Right ventricle myocardium superior (tissue), 1 donor: Measurements from ENCODE around the gene NIT1. TPM values are rescaled to one million over a fixed set of nuclear protein-coding genes. Genes with fewer than 3 reads are reported as not detected.

Experiments
- ATAC-seq: fragments of 200-7000 bp; cut with Tn5 transposase; one replicate; pipeline ENCODE4 v1.9.1; 2020; ENCODE audit warnings: mild to moderate bottlenecking; ENCODE audit not compliant: poor library complexity
- DNase-seq: peaks from one replicate; pipeline ENCODE4 v3.0.0-alpha.2; 2020
- intact Hi-C: fragments of 100-400 bp; cut with DNase I; formaldehyde crosslinking; loops from one replicate; pipeline ENCODE4 v1.11.2; 2022
- total RNA-seq: library from RNA; stranded (reverse); fragmentation: NEBNext Ultra II Directional; extraction: Animal tissue kit (Norgen Biotek cat#: 25700); gene quantifications from one replicate; pipeline ENCODE4 v1.2.1, GENCODE V29; 2021
- donor health status: DM: no; HTN: yes; CAD: no; lungs with severe emphysema.

The NIT1 gene
- total RNA-seq, 1 donor from 2014 or later = 33.8 TPM

DNA sequence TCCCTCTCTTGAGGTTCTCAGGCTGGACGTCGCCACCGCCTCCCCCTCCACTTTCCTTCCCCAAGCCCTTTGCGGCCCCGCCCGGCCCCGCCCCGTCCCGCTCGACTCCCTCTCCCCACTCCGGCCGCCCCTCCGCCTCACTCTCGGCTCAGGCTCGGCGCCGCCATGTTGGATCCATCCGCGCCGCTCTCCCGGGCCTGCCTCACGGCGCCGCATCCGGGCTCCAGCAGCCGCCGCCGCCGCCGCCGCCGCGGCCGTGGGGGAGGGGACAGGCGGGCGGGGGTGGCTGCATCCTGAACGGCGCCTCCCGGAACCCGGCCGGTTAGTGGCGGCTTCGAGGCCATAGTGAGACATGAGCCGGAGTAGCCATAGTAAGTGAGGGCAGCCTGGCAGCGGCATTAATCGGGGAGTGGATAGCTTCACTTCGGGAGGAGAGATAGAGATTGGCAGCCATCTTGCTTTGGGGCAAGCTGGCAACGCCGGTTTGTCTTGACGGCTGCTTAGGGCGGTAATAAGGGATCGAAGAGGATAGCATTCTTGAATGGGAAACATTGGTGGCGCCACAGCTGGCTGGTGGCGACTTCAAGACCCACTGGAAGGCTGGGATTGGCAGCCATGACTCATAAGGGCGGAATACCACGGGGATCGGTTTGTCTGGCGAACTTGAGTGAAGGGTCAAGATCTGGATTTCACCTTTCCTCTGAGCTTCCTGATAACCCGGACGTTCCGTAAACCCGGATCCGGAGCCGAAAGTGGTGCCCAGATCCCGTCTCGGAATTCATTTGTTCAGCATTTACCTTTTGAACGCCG lies 14.7 kb downstream of the NIT1 start, which contains the start of gene DEDD:
TSS of gene DEDD (minus strand) at position 258 of the 810 bp plus-strand sequence. CDS start 8,205 bp downstream, outside the sequence.
- peak; percentile 96 for DNase-seq
- intact Hi-C loops = no loop called here
- ATAC-seq = peak; percentile 95

- intact Hi-C loops = no loop called here
These were observed 15.4 kb downstream of the NIT1 start for GRCh38 chr1:161133220-161133740.

GRCh38 chr1:161137881-161138280 lies 20.0 kb downstream of the NIT1 start:
- DNase-seq (no peak), ATAC-seq (peak; percentile 19)
- intact Hi-C loops = no loop called here

More at GRCh38 chr1:161133220-161133740, 15.4 kb downstream of the NIT1 start:
- DNase-seq (no peak), ATAC-seq (no peak)

- ATAC-seq (no peak), DNase-seq (no peak)
- intact Hi-C loops = no loop called here
These were observed 20.5 kb downstream of the NIT1 start for GRCh38 chr1:161138431-161138830.

DNA sequence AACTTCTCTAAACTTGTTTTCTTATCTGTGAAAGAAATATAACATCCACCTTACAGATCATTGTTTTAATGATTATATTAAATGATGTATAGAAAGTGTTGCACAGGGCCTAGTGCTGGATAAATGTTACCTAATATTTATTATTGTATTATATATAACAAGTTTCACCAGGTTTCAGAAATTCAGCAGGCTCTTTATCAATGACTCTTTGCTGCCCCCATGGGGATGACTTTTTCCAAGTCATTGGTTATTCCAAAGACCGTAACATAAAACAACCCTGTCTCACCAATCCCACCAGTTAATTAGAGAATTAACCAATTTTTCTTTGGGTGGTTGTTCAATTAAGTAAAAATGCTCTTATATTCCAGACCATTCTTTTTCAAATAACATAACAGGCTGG lies 21.9 kb downstream of the NIT1 start:
- ATAC-seq = peak; percentile 54
- intact Hi-C loops = no loop called here

GRCh38 chr1:161140755-161141400 lies 23.0 kb downstream of the NIT1 start:
- DNase-seq = no peak
- ATAC-seq = no peak
- intact Hi-C loops = no loop called here

More for the DNA sequence above, 21.9 kb downstream of the NIT1 start:
- no peak for DNase-seq

- ATAC-seq = no peak
- no peak for DNase-seq
- intact Hi-C loops = no loop called here
These were observed 27.9 kb downstream of the NIT1 start for GRCh38 chr1:161145832-161146231.

DNA sequence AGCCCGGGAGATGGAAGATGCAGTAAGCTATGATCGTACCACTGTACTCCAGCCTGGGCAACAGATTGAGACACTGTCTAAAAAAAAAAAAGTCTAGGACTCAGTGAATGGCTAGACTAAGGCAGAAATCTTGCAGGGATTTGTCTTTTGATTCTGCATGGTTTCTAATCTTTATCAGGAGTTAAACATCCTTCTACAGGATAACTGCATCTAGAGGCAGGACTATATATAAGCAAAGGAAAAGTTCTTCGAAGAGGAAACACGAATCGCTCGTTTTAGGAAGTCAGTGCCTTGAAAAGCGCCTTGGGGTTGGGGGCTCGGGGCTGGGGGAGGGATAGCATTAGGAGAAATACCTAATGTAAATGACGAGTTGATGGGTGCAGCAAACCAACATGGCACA lies 35.3 kb downstream of the NIT1 start:
- intact Hi-C loops = no loop called here
- ATAC-seq = no peak
- no peak for DNase-seq

GRCh38 chr1:161153682-161154337 lies 35.9 kb downstream of the NIT1 start, which contains the start of gene UFC1:
Gene UFC1 (plus strand): TSS chr1:161153978. CDS start chr1:161153998, 20 bp downstream.
- ATAC-seq = peak; percentile 95
- peak; percentile 88 for DNase-seq
- intact Hi-C loops = no loop called here

DNA sequence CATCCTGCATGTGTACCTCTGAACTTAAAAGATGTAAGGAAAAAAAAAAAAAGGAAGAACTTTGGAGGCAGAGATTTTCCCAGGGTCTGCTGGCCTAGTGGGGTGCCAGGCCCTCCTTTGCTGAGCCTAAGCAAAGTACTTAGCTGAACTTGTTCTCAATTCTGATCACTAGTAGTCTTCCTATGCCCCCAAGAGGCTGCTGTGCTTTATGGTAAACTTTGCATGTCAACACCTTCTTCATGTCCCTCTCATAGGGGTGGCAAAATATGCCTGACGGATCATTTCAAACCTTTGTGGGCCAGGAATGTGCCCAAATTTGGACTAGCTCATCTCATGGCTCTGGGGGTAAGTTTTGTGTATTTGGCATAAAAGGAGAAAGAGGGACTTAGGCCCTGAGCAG lies 40.0 kb downstream of the NIT1 start:
- ATAC-seq (no peak), DNase-seq (no peak)
- intact Hi-C loops = no loop called here

DNA sequence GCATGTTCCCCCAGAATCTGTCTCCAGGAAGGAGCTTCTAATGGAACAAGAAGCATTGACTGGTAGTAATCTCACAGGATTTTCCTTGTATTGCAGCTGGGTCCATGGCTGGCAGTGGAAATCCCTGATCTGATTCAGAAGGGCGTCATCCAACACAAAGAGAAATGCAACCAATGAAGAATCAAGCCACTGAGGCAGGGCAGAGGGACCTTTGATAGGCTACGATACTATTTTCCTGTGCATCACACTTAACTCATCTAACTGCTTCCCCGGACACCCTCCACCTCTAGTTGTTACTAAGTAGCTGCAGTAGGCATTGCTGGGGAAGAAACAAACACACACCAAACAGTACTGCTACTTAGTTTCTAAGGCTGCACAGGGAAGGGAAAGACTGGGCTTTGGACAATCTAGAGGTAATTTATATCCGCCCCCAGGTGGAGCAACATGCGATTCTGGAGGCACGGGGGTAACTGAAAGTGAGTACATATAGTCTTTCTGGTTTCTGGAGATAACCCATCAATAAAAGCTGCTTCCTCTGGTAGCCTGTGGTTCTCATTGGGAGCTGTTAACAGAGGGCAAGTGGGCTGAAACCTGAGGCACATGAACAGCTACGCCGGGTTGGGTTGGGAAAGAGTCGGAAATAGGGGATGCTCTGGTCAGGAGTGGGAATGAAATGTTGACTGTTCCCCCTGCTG lies 40.6 kb downstream of the NIT1 start:
- intact Hi-C loops = no loop called here
- no peak for ATAC-seq

GRCh38 chr1:161159087-161159912 lies 41.4 kb downstream of the NIT1 start, which contains the start of gene USP21:
Gene USP21 (plus strand): TSS chr1:161159500. CDS start chr1:161160641, 1,141 bp downstream.
- intact Hi-C loops = no loop called here
- peak; percentile 96 for DNase-seq
- peak; percentile 98 for ATAC-seq

More for the DNA sequence above, 40.6 kb downstream of the NIT1 start:
- no peak for DNase-seq

GRCh38 chr1:161159913-161160243 lies 42.0 kb downstream of the NIT1 start:
- no peak for ATAC-seq
- DNase-seq = no peak
- intact Hi-C loops = no loop called here

GRCh38 chr1:161160671-161161145 lies 42.8 kb downstream of the NIT1 start:
- DNase-seq (no peak), ATAC-seq (no peak)
- intact Hi-C loops = no loop called here

DNA sequence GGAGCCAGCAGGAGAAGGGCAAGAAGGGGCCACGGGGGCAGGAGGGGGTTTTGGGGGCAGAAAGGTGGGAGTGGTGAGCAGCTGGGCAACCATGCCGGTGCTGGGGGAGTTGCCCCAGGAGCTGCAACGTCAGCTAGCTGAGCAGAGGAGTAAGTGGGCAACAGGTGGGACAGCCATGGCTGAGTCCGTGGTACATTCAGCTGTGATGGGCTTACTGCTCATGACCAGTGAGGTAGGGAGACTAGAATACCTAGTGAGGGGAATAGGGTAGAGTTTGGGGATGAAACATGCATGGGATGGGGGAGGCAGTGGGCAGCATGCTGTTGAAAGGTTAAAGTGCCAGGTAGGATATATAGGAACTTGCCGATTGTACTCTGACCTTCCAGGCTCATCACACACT lies 43.7 kb downstream of the NIT1 start:
- intact Hi-C loops = no loop called here
- ATAC-seq = no peak
- DNase-seq = no peak

- ATAC-seq (no peak), DNase-seq (no peak)
- intact Hi-C loops = no loop called here
These were observed 44.1 kb downstream of the NIT1 start for GRCh38 chr1:161162052-161162451.

GRCh38 chr1:161162806-161163205 lies 44.9 kb downstream of the NIT1 start:
- ATAC-seq (no peak), DNase-seq (no peak)
- intact Hi-C loops = no loop called here

- intact Hi-C loops = no loop called here
- DNase-seq (no peak), ATAC-seq (no peak)
These were observed 45.9 kb downstream of the NIT1 start for GRCh38 chr1:161163793-161164192.
